Stimulated activated CD8-positive, alpha-beta memory T cell treated with anti-CD3 and anti-CD28 coated beads, Interleukin-15, amount 100 ng/mL, for 1 hour (primary cell): Measurements from ENCODE around the gene OXSR1.
"Not testable (repeated sequence)": the region's sequence is repeated elsewhere in the genome, so short reads cannot be mapped to it uniquely, and the experiment has no call there.

Source experiments
- DNase-seq: peaks from one replicate; pipeline ENCODE4 v3.0.0-alpha.2; 2020; ENCODE audit warnings: low read depth

Gene OXSR1

GRCh38 chr3:38271553-38271952, 106.2 kb downstream of the OXSR1 start:
- DNase-seq = no peak

- DNase-seq = no peak
Measured at GRCh38 chr3:38274864-38275649, 109.7 kb downstream of the OXSR1 start.

- no peak for DNase-seq
Measured at GRCh38 chr3:38275658-38276057, 110.3 kb downstream of the OXSR1 start.

- DNase-seq = no peak
Measured at GRCh38 chr3:38276081-38276916, 111.0 kb downstream of the OXSR1 start.

GRCh38 chr3:38276917-38277630, 111.7 kb downstream of the OXSR1 start:
- no peak for DNase-seq

GRCh38 chr3:38278841-38279240, 113.5 kb downstream of the OXSR1 start:
- no peak for DNase-seq

- no peak for DNase-seq
Measured at GRCh38 chr3:38281895-38282686, 116.8 kb downstream of the OXSR1 start, which contains the start of gene SLC22A14. Gene SLC22A14, plus strand, starts transcription at chr3:38282294. Its CDS starts 23,733 bp downstream, at chr3:38306027.

- no peak for DNase-seq
Measured at GRCh38 chr3:38283810-38284755, 118.7 kb downstream of the OXSR1 start.

GRCh38 chr3:38284756-38285150, 119.4 kb downstream of the OXSR1 start:
- DNase-seq = no peak

- DNase-seq = not testable (repeated sequence)
Measured at GRCh38 chr3:38289286-38290217, 124.2 kb downstream of the OXSR1 start.

- not testable (repeated sequence) for DNase-seq
Measured at GRCh38 chr3:38297053-38297452, 131.7 kb downstream of the OXSR1 start.

GRCh38 chr3:38297537-38297936, 132.2 kb downstream of the OXSR1 start:
- DNase-seq = no peak

- DNase-seq = no peak
Measured at GRCh38 chr3:38297947-38298711, 132.8 kb downstream of the OXSR1 start.
